ENCODE results near the gene SLC2A4.

The SLC2A4 gene

DNA sequence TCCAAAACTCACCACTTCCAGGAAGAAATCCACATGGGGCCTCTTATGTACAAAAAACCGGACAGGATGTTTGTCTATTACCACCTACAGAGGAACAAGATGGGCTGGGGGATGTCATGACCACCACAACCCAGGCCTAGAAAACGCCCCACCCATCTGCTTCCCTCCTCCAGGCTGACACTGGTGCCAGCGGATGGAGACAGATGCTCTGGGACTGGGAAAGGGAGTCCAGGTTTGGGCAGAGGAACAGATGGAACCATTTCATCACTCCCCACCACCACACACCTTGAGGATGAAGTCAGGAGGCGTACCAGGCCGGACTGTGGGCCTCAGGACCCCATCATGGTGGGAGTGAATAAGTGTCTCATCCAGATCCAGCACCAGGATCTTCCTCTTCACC lies 34.7 kb upstream of the SLC2A4 start:
- no peak for DNase-seq (ENCODE audit: low read depth in 2 of 2)

DNA sequence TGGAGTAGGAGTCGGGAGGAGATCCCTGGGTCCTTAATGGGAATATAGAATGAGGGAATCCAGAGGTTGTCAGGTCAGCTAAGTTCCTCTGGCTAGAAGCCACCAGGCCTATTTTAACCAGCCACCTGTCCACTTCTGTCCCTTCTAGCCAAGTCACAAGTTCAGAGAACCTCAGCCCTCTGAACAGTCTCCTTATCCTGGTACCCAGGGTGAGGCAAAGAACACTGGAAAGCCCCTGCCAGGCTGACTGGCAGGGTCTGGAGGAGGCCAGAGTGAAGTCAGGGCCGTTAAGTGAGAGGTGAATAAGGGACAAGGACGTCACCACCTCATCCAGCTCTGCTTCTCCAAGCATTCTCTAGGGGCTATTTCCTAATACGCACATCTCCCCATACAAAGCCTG lies 32.7 kb upstream of the SLC2A4 start:
- DNase-seq (ENCODE audit: low read depth in 2 of 2): no peak

DNA sequence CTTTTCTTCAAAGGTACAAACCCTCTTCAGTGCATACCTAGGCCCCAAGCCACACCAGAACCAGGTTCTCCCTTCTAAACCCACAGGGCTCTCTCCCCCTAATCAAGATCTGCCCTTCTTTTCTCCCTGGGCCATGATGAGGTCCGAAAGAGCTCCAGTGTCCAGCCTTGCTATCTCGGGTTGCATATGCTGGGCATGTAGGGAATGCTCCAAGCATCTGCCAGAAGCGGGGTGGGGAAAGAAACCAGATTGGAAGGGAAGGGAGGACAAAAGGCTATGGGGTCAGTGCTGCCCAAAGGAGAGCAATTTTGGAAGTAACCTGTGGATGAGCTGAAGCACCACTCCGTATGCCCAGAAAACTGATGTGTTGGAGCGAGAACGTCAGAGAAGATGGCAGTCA lies 32.3 kb upstream of the SLC2A4 start:
- DNase-seq (ENCODE audit: low read depth in 2 of 2): no peak

DNA sequence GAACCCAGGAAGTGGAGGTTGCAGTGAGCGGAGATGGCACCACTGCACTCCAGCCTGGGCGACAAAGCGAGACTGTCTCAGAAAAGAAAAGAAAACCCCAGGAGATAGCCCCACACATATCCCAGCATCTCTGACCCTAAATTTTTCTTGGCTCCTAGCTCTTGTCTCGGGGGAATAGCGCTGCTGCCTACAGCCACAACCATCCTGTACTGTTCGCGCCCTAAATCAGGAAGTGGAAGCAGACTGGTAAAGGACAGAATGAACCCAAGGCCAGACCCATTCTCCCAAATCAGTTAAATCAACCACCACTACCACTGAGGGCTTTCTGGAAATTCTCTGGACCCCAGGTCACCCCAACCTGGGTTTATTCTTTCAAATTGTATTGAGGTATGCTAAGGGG lies 31.7 kb upstream of the SLC2A4 start:
- DNase-seq (ENCODE audit: low read depth in 2 of 2): no peak

DNA sequence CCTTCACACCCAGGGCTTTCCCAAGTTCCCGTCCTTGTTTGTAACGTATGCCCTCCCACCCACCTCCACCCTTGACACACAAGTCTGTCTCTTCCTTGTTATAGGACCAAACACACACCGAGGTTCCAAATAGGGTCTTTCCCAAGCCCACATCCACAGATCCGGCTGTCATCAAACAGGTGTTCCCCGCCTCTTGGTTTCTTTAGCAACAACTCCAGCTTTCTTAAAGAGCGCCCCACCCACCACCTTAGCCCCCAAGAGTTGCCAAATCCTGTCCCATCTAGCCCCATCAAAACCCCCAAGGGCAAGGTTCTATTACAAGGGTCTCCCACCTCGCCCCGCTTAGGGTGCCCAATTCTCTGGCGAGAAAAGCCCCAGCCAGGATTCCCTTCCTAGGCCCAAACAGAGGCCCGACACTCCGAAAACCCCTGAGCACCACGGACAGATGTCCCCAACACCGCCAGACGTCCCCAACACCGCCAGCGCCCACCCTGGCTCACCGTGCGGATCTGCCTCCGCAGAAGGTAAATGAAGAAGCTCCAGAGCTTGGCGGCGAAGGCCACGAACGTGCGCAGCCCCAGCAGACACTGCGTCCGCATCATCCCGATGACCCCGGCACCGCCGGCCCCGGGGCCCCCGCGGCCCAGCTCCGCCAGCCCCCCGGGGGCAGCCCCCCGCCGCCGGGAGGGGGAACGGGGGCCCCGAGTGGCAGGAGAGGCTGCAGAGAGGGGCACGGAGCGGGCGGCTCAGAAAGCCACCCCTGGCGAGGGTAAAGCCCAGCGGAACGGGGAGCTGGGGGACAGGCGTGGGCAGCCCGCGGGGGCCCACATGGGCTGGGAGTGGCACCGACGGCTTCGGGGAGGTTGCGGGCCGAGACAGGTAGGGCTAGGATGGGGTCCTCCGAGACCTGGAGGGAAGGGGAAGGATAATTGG lies 30.6 kb upstream of the SLC2A4 start:
- DNase-seq (ENCODE audit: low read depth in 2 of 2): no peak

DNA sequence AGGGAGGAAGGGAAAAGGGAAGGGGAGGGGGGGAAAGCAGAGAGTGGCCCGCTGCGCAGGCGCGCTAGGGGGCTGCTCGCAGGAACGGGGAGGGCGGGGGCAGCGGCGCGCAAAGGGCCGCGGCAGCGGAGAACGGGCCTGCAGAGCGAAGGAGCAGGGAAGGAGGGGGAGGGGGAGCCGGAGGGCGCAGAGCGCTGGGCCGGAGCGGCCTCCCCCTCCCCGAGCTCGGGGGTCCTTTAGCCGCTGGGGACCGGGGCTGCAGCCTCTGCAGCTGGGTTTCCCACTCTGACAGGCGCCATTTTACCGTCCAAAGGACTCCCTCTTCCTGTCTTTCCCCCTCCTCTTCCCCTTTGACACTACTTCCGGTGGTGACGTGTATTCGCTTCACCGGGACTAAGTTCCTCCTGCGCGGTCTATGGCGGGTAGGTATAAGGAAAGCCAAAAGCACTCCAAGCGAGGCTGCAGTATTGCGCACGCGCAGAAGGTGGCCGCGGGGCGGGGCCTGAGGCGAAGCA lies 29.8 kb upstream of the SLC2A4 start, which contains the start of gene CTDNEP1:
TSS of gene CTDNEP1 (minus strand) at position 74 of the 515 bp plus-strand sequence. CDS start 438 bp downstream, outside the sequence.
- peak; percentile 96 to 98 for DNase-seq (ENCODE audit: low read depth in 2 of 2)

DNA sequence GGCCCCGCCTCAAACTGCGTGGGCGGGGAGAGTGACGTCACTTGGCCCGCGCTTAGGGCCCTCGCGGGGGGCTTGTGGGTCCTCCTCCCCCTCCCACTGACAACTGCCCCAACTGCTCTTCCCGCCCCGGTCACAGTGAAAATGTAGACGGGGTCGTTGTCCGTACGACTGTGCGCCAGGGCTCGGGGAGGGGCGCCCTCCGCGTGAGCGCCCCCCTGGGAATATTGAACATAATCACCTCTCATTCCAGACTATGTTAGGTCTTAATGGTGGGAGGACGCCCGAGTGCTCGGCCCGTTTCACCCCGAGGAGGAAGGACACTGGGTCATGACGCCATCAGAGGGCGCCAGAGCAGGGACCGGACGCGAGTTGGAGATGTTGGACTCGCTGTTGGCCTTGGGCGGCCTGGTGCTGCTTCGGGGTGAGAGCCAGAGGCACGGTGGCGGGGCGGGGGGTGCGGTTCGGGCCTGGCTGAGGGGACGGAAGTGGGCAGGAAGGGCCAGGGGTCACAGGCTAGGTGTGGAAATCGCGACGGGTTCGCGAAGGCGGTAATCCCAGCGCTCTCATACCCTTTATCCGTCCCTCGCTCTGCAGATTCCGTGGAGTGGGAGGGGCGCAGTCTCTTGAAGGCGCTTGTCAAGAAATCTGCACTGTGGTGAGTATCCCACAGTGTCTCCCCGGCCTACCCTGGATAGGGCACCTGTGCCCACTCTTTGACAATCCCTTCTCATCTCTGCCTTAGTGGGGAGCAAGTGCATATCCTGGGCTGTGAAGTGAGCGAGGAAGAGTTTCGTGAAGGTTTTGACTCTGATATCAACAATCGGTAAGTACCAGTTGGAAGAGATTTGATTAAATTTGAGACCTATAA lies 29.1 kb upstream of the SLC2A4 start, which contains the start of gene ELP5:
TSS of gene ELP5 (plus strand) at position 40 of the 868 bp plus-strand sequence. CDS start at position 376, 336 bp downstream.
- DNase-seq (ENCODE audit: low read depth in 2 of 2): peak; percentile 84 to 87

DNA sequence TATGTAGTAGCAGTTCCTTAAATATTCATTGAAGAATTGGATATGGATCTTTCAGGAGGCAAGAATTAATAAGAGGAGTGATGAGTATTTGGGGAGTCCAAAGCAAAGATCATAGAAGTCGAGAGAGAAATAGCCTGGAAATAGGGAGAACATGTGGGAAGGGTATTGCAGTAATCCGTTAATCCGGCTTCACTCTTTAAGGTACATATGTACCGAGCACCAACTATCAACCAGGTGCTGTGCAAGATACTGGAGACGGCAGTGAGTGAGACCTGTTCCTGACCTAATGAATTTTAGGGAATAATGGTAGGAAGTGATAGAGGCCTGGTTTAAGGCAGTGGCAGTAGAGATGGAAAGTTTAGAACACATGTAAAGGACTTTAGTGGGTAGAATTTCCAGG lies 28.4 kb upstream of the SLC2A4 start:
- DNase-seq (ENCODE audit: low read depth in 2 of 2): no peak

DNA sequence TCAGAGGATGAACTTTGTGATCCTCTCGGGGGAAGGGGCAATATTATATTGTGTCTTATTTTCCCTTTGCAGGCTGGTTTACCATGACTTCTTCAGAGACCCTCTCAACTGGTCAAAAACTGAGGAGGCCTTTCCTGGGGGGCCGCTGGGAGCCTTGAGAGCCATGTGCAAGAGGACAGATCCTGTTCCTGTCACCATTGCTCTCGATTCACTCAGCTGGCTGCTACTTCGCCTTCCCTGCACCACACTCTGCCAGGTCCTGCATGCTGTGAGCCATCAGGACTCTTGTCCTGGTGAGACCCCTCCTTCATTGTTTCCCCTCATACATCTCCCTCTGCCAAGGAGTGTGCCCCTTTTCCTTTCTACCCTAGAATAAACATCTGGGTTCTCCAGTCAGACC lies 27.0 kb upstream of the SLC2A4 start:
- no peak for DNase-seq (ENCODE audit: low read depth in 2 of 2)

DNA sequence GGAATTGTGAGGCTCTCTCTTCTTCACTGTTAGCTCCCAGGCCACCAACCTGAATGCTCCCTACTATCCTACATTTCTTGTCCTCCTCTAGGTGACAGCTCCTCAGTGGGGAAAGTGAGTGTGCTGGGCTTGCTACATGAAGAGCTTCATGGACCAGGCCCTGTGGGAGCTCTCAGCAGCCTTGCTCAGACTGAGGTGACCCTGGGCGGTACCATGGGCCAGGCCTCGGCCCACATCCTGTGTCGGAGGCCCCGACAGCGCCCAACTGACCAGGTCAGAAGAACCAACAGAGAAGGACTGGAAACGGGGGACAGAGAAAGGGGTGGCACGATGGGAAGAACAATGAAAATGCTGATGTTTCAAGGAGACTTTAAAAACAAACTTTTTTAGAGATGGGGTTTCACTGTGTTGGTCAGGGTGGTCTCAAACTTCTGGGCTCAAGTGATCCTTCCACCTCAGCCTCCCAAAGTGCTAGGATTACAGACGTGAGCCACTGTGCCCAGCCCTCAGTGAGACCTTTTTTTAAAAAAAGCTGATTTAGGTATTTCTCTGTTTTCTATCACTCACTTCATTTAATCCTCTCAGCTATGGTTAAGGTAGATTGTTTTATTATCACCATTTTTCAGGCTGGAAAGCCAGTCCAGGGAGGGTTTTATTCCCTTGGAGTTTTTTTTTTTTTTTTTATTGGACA lies 24.6 kb upstream of the SLC2A4 start:
- DNase-seq (ENCODE audit: low read depth in 2 of 2): no peak

DNA sequence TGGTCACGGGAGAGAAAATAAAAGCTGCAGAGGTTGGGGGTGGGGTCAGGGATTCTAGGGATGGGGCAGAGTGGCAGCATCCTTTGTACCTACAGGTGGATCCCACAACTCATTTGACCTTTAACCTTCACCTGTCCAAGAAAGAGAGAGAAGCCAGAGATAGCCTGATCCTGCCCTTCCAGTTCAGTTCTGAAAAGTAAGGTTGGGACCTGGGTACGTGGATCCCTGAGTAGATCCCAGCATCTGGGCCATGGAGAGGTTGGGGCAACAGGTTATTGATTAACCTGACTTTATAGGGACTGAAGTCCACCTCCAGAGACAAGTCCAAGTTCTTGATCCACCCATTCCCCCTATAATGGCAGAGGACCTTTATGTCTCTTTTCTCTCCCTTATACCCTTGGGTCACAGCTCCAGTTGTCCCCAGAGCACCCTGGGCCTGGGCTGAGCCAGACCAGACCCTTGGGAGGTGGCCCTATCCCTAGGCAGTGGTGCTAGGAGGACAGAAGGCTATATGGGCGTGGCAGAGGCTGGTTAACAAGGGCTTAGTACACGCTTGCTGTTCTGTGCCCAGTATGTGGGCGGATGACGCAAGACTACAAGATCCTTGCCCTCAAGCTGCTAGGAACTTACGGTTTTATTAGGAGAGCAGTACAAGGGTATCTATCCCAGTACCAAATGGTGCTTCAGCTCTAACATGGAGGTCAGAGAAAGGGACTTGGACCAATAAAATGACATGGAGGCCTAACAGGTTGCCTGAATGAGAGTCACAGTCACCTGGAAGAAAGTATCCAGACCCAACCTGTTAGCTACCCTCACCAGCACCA lies 22.6 kb upstream of the SLC2A4 start:
- no peak for DNase-seq (ENCODE audit: low read depth in 2 of 2)

DNA sequence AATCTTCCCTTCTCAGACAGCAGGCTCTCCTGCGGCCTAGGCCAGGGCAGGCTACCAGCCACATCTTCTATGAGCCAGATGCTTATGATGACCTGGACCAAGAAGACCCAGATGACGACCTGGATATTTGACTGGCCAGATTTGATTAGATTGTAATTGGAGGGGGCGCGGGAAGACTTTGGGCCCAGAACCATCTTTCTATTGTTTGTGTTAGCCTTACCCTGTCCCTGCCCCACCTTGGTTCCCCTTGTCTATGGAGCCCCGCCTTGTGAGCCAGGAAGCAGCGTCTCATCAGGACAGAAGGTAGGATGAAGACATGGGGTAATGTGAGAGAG lies 22.0 kb upstream of the SLC2A4 start:
- DNase-seq (ENCODE audit: low read depth in 2 of 2): no peak

DNA sequence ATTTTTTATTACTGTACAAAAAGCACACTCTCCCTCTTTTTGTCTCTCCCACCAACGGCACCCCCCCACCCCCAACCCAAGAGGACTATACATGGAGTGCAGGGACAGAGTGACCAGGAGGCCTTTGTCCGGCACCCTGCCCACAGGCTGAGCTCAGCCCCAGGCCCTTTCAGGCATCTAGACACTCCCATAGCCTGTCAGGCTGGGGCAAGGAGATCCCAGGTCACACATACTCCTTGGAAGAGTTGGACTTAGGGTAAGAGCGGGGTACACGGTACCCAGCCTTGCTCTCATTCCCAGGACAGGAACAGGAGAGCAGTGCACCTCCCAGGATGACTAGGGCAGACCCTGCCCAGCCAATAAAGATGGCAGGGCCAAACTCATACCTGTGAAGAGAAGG lies 21.4 kb upstream of the SLC2A4 start:
- no peak for DNase-seq (ENCODE audit: low read depth in 2 of 2)

DNA sequence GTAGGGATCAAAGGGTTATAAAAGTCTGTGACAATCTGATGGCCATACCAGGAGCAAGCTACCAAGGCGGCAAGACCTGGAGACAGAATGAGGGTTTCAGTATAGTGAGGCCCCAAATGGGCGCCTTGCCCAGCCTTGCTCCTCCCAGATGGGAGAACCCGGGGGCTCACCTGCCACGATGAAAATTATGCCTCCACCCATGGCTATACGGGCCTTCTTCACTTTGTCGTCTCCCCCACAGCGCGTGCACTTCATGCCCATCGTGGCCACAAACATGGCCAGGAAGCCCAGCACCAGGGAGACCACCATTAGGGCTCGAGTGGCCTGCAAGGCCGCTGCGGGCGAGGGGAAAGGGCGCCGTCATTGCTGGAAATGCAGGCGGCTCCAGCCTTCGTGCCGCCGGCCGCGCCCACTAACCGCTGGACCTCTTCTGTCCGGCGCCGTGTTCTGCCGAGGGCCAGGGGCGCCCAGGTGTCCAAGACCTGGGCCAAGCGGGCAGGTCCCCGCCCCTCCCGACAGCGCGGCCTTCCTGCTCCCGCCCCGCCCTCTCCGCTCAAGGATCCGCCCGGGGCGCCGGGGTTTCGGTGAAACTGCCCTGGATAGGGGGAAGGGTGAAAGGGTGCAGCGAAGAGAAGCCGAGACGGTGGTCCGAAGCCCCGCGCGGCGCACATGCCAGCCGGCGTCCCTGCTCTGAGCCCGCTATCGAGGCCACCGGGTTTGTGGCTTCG lies 20.7 kb upstream of the SLC2A4 start:
- DNase-seq (ENCODE audit: low read depth in 2 of 2): peak in 1 of 2 donors; percentile 15

DNA sequence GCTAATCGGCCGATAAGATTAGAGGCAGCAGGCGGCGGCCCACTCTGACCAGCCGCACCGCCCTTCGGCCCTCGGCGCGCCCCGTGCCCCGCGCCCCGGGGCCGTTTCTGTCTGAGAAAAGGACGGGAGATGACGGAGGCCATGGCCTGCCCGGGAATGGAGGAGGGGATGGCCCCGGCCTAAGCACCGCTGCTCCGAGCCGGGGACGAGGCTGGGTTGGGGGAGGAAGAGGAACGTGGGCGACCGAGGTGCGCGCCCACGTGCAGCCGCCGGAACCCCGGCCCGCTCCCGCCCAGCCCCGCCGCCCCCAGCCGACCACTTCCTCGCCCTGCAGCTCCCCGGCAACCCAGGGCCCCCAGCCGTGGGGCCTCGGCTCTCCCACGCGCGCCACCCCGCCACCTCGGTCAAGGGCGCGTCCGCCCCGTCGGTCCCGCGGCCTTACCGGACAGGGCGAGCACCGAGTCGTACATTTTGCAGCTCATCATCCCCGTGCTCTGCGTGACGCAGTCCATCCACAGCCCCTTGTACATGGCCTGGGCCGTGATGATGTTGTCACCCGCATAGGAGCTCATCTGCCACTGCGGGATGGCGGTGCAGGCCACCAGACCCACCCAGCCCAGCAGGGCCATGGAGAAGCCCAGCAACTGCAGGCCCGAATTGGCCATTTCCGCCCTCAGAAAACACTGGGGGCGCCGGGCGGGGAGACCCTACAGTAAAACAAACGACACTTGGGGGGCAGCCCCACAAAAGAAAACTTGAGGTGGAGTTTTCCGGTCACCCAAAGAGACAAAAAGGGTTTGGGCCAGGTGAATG lies 19.9 kb upstream of the SLC2A4 start:
- no peak for DNase-seq (ENCODE audit: low read depth in 2 of 2)

DNA sequence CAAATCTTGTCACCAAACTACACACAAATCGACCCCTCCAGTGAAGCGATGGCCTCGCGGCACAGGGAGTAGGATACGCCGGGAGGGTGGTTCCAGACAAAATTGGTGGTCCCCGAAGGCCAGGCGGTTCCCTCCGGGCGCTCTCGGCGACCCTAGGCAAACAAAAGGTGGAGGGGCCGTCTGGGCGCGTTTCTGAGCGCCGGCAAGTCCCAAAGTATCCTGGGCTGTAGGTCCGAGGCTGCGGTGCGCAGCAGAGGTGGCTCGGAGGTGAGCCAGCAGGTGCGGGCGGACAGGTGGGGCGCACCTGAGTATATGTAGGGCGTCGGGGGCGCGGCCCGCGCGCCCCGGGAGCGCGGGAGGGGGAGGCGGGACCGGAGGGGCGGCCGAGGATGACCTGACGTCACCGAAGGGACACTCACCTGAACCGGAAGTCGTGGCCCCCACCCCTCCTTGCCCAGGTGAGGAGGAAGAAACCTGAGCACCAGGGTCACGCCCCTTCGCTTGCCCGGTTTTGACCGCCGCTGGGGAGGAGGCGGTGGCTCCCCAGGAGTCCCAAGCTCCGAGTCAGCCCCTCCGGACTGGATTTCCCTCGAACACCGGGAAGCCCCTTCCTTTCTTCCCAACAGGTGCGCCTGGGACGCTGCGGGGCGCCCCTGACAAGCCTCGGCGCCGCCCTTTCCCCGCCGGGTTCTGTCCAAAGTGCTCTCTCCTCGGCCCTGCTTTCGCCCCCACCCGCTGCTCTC lies 19.2 kb upstream of the SLC2A4 start, which contains the start of gene CLDN7:
TSS of gene CLDN7 (minus strand) at position 287 of the 743 bp plus-strand sequence. CDS start 435 bp downstream, outside the sequence.
- no peak for DNase-seq (ENCODE audit: low read depth in 2 of 2)

DNA sequence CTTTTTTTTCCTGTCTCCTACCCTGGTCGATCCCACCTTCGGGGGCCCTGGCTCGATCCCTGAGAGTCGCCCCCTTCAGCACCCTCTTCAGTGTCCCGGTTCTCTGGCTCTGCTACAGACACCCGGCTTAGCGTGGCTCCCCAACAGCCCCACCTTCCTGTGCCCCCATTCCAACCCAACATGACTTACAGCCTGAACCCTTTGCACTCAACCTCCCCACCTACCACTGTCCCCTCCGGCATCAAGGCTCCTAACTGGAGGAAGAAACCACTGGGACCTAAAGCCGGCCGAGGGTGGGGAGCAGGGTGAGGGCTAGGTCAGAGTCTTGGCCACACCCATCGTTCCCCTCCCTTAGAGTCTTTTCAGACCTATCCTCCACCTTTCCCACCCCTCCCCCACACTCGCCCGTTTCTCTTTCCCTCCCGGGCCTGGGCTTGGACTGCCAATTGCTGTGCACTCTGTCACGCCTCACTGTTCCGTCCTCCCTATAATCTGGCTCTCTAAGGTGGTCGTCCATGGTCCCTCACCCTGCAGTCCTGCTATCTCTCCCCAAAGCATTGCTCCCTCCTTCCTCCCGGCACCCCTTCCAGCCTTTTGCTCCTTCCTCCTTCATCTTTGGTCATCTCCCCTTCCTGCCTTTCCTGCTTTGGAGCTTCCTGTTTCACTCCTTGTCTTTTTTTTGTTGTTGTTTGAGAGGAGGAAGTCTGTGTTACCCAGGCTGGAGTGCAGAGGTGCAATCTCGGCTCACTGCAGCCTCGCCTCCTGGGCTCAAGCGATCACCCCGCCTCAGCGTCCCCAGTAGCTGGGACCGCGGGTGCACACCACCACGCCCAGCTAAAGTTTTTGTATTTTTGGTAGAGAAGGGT lies 18.4 kb upstream of the SLC2A4 start:
- no peak for DNase-seq (ENCODE audit: low read depth in 2 of 2)

DNA sequence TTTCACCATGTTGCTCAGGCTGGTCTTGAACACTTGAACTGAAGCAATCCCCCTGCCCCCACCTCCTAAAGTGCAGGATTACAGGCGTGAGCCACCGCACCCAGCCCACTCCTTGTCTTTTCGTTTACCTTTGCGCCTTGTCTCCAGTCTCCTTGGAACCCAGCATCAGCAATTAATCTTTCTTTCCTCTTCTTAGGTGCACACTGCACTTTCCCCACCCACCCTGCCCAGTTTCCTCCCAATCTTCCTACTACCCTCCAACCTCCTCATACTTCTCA lies 17.8 kb upstream of the SLC2A4 start:
- no peak for DNase-seq (ENCODE audit: low read depth in 2 of 2)
